Measurements from ENCODE around the gene PDE4D. TPM values are rescaled to one million over a fixed set of nuclear protein-coding genes. Genes with fewer than 3 reads are reported as not detected.

Gene PDE4D
- total and polyA plus RNA-seq, 2 donors (not counting 3 experiments of a cell fraction or from before 2014, with no cell fraction given): 34.5 to 51.2 TPM

DNA sequence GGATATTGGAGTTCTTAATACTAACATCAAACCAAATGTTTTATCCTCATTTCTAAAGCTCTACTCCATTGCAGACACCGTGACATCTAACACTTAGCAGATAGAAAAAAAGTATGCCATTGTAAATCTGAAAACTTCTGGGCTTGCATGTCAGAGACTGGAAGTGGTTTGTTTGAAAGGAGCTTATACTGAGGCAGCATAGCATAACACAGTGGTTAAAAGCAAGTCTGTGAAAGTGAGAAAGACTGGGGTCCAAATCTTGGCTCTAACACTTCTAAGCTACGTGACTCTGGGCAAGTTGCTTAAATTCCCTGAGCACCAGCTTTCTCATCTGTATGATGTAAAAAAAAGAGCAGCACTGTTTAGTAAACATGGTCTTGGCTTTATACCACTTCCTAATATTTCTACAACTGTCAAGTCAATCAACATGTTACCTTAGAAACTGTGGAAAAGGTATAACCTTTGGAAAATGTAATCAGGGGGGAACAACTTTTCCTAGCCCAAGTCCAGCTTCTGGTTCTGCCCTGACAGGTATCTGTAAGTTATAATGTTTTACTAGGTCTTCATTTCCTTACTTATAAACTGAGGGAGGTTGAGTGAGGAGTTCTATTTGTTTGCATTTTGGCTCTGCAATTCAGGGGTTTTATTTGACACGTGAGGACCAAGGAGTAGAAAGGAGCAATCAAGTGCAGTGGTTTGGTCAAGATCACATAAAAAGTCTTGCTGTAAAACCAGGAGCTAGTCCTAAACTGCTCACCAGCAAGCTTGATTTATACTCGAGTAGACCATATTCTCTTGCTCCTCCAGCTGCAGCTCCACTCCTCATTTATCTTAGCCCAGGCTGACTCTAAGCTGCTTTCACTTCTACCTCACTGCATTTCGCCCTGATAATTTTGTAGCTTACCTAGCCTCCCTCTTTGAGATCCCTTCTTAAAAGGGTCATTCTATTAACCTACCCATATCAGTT is 769.6 kb downstream of the PDE4D start:
- Histone ChIP-seq H3K79me2 (ENCODE audit: control insufficient read depth, insufficient read depth, low read length) (no peaks in the 10 kb centered on the region), H3K9ac (replicated peaks; ENCODE audit: extremely low read depth, insufficient read depth, low read length) (no peak overlapping the region), H4K20me1 (replicated peaks; ENCODE audit: control insufficient read depth, extremely low read depth, insufficient read depth, low read length) (peaks cover 3% of the 10 kb centered on the region), H2AFZ (ENCODE audit: low read depth, low read length) (no peak overlapping the region), H3K27me3 (ENCODE audit: control insufficient read depth in 2 of 2, insufficient read depth in 2 of 2, low read length in 2 of 2) (peaks cover 0 to 5% of the 10 kb centered on the region in 2 experiments), H3K4me2 (ENCODE audit: insufficient read depth, low read length) (no peak overlapping the region), H3K27ac (ENCODE audit: insufficient read depth, low read depth, low read length) (no peak overlapping the region), H3K9me1 (replicated peaks; ENCODE audit: control insufficient read depth, extremely low read depth, insufficient read depth, low read length) (no peaks in the 10 kb centered on the region), H3K36me3 (ENCODE audit: control insufficient read depth in 2 of 2, extremely low read depth in 1 of 2, insufficient read depth in 2 of 2, low read length in 2 of 2) (no peaks in the 10 kb centered on the region), H3K4me3 (replicated peaks in 1 of 3; ENCODE audit: insufficient read depth in 1 of 3, low read depth in 1 of 3, low read length in 3 of 3) (no peak overlapping the region), H3K9me3 (replicated peaks; ENCODE audit: control insufficient read depth, insufficient read depth, low read length) (no peaks in the 10 kb centered on the region), H3K4me1 (ENCODE audit: control insufficient read depth, extremely low read depth, insufficient read depth, low read length) (peaks cover 13% of the 10 kb centered on the region)
- intact Hi-C loops (cut with micrococcal nuclease) (no loop called here), dilution Hi-C loops (cut with MboI; ENCODE audit: extremely low pct_ligation_motif_present, low sequenced_read_pairs) (no loop called here)
- ChIA-PET POLR2A (no interaction called here), CTCF (interaction anchor here (1.1 to 1.6 kb wide), 3 partner anchors 11 to 59 kb away, joined by 3 to 4 read pairs (median 3); no protein-coding TSS in a partner anchor)
- no TSS peak for BruUV-seq (replicated peaks)
- TF ChIP-seq GATA2 (IDR thresholded peaks at IDR 0.05; ENCODE audit: insufficient read depth, insufficient read length, low read depth, low read length) (no peak), EZH2 (IDR thresholded peaks at IDR 0.05; ENCODE audit: borderline replicate concordance, low read depth, low read length, severe bottlenecking) (no peak), POLR2AphosphoS5 (IDR thresholded peaks at IDR 0.05; ENCODE audit: insufficient read depth, low read depth, low read length) (no peak), MAX (IDR thresholded peaks at IDR 0.05; ENCODE audit: insufficient read depth, insufficient read length) (no peak), FOS (IDR thresholded peaks at IDR 0.05; ENCODE audit: borderline replicate concordance, insufficient read depth, low read length) (no peak), JUN (IDR thresholded peaks at IDR 0.05; ENCODE audit: borderline replicate concordance, insufficient read depth, insufficient read length, low read depth) (no peak), POLR2A (IDR thresholded peaks at IDR 0.05; ENCODE audit: low read depth, low read length) (no peak), MYC (IDR thresholded peaks at IDR 0.05; ENCODE audit: low read depth, low read length) (no peak)
- TF ChIP-seq, protein P1, sequence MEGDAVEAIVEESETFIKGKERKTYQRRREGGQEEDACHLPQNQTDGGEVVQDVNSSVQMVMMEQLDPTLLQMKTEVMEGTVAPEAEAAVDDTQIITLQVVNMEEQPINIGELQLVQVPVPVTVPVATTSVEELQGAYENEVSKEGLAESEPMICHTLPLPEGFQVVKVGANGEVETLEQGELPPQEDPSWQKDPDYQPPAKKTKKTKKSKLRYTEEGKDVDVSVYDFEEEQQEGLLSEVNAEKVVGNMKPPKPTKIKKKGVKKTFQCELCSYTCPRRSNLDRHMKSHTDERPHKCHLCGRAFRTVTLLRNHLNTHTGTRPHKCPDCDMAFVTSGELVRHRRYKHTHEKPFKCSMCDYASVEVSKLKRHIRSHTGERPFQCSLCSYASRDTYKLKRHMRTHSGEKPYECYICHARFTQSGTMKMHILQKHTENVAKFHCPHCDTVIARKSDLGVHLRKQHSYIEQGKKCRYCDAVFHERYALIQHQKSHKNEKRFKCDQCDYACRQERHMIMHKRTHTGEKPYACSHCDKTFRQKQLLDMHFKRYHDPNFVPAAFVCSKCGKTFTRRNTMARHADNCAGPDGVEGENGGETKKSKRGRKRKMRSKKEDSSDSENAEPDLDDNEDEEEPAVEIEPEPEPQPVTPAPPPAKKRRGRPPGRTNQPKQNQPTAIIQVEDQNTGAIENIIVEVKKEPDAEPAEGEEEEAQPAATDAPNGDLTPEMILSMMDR (IDR thresholded peaks at IDR 0.05; ENCODE audit: extremely low read depth in 1 of 2, insufficient read depth in 1 of 2, low read depth in 1 of 2, low read length in 2 of 2): no peak
- FAIRE-seq: no peak
- no peak for DNase-seq (ENCODE audit: low read depth, low spot score)

Measured in endothelial cell of umbilical vein (primary cell).